WTC11 (cell line): ENCODE data around the gene PLPP1. TPM values are rescaled to one million over a fixed set of nuclear protein-coding genes. Genes with fewer than 3 reads are reported as not detected.
A peak's percentile ranks its signal among the peaks of the same experiment; 100 is the strongest.

Experiments used
- ATAC-seq: fragments of 200-7000 bp; cut with Tn5 transposase; 2 replicates; pipeline ENCODE4 v1.10.0; 2021; ENCODE audit warnings: mild to moderate bottlenecking, moderate library complexity
- CTCF ChIA-PET: fragments of 300-600 bp; sonication (Branson Sonifier 250); formaldehyde crosslinking; loops from one replicate; lab custom pipeline; 2021; ENCODE audit warnings: antibody characterized with exemption; lab: Charles Lee
- POLR2A ChIA-PET: fragments of 350-600 bp; sonication (Branson Sonifier 250); formaldehyde crosslinking; loops from one replicate; lab custom pipeline; 2021; ENCODE audit warnings: antibody characterized with exemption; lab: Charles Lee
- DNase-seq: peaks from one replicate; pipeline ENCODE4 v3.0.0; 2021; ENCODE audit warnings: low spot score
- H3K27ac Mint-ChIP-seq: 2 replicates; pipeline ENCODE4 v1.8.0; 2021; ENCODE audit warnings: mixed read lengths
- H3K27me3 Mint-ChIP-seq: 2 replicates; pipeline ENCODE4 v1.8.0; 2021; ENCODE audit warnings: low read depth, mild to moderate bottlenecking, moderate library complexity, mixed read lengths
- H3K36me3 Mint-ChIP-seq: 2 replicates; pipeline ENCODE4 v1.8.0; 2021; ENCODE audit warnings: mixed read lengths
- H3K4me1 Mint-ChIP-seq: 2 replicates; pipeline ENCODE4 v1.8.0; 2022; ENCODE audit warnings: mixed read lengths
- H3K4me3 Mint-ChIP-seq: 2 replicates; pipeline ENCODE4 v1.8.0; 2021; ENCODE audit warnings: mild to moderate bottlenecking, moderate library complexity, mixed read lengths
- H3K9me3 Mint-ChIP-seq: 2 replicates; pipeline ENCODE4 v1.8.0; 2021; ENCODE audit warnings: mixed read lengths
- E2F5 ChIP-seq: sonication (generic); formaldehyde crosslinking; IDR thresholded peaks from 2 replicates; pipeline ENCODE4 v1.8.1; 2022; ENCODE audit warnings: mild to moderate bottlenecking, moderate library complexity, missing genetic modification reagents
- EMX1 ChIP-seq: fragments of 250-450 bp; sonication (Bioruptor Pico); IDR thresholded peaks from 2 replicates; pipeline ENCODE4 v1.8.0; 2021; ENCODE audit warnings: mild to moderate bottlenecking
- ETV6 ChIP-seq: sonication (generic); formaldehyde crosslinking; IDR thresholded peaks from 2 replicates; pipeline ENCODE4 v1.8.1; 2022; ENCODE audit warnings: mild to moderate bottlenecking, missing genetic modification reagents
- GRHL2 ChIP-seq: fragments of 250-450 bp; sonication (Bioruptor Pico); IDR thresholded peaks from 2 replicates; pipeline ENCODE4 v1.8.0; 2022; ENCODE audit warnings: mild to moderate bottlenecking, moderate library complexity; ENCODE audit not compliant: insufficient replicate concordance, severe bottlenecking
- JUN ChIP-seq: sonication (generic); formaldehyde crosslinking; IDR thresholded peaks from 2 replicates; pipeline ENCODE4 v1.8.0; 2023; ENCODE audit warnings: mild to moderate bottlenecking, missing genetic modification reagents
- NFE2L1 ChIP-seq: sonication (generic); formaldehyde crosslinking; IDR thresholded peaks from 2 replicates; pipeline ENCODE4 v1.8.1; 2023; ENCODE audit warnings: missing genetic modification reagents
- NR2C2 ChIP-seq: sonication (generic); formaldehyde crosslinking; IDR thresholded peaks from 2 replicates; pipeline ENCODE4 v1.8.0; 2022; ENCODE audit warnings: mild to moderate bottlenecking, missing genetic modification reagents
- RELA ChIP-seq: sonication (generic); formaldehyde crosslinking; IDR thresholded peaks from 2 replicates; pipeline ENCODE4 v1.8.1; 2022; ENCODE audit warnings: missing genetic modification reagents, mild to moderate bottlenecking, borderline replicate concordance
- SMAD3 ChIP-seq: sonication (generic); formaldehyde crosslinking; IDR thresholded peaks from 2 replicates; pipeline ENCODE4 v1.8.0; 2022; ENCODE audit warnings: missing genetic modification reagents, mild to moderate bottlenecking, borderline replicate concordance
- TCF7 ChIP-seq: sonication (generic); formaldehyde crosslinking; IDR thresholded peaks from 2 replicates; pipeline ENCODE4 v1.8.0; 2022; ENCODE audit warnings: mild to moderate bottlenecking, low read depth, missing genetic modification reagents, moderate library complexity
- TEAD1 ChIP-seq: sonication (generic); formaldehyde crosslinking; IDR thresholded peaks from 2 replicates; pipeline ENCODE4 v1.8.0; 2022; ENCODE audit warnings: mild to moderate bottlenecking, missing genetic modification reagents
- ZBTB21 ChIP-seq: sonication (generic); formaldehyde crosslinking; IDR thresholded peaks from 2 replicates; pipeline ENCODE4 v1.8.1; 2023; ENCODE audit warnings: mild to moderate bottlenecking, missing genetic modification reagents, borderline replicate concordance
- ZNF671 ChIP-seq: fragments of 250-450 bp; sonication (Bioruptor Pico); IDR thresholded peaks from 2 replicates; pipeline ENCODE4 v1.8.0; 2021; ENCODE audit warnings: mild to moderate bottlenecking
- total RNA-seq: library from RNA; stranded (reverse); gene quantifications from 3 replicates; pipeline ENCODE4 v1.2.3, GENCODE V29; 2021
- TF ChIP-seq, protein P1 (sequence below): sonication (generic); formaldehyde crosslinking; IDR thresholded peaks from 2 replicates; pipeline ENCODE4 v1.8.0; 2022; ENCODE audit warnings: mild to moderate bottlenecking, missing genetic modification reagents
- TF ChIP-seq, protein P2 (sequence below): fragments of 200-600 bp; IDR thresholded peaks from 2 replicates; pipeline ENCODE4 v1.8.0; 2022; ENCODE audit warnings: antibody characterized with exemption
- TF ChIP-seq, protein P3 (sequence below): fragments of 250-450 bp; sonication (Bioruptor Pico); conservative IDR thresholded peaks from 2 replicates; pipeline ENCODE4 v1.9.0; 2021; ENCODE audit warnings: mild to moderate bottlenecking
- TF ChIP-seq, protein P4 (sequence below): fragments of 250-450 bp; sonication (Bioruptor Pico); IDR thresholded peaks from 2 replicates; pipeline ENCODE4 v1.9.0; 2021; ENCODE audit warnings: mild to moderate bottlenecking
- TF ChIP-seq, protein P5 (sequence below): fragments of 250-450 bp; sonication (Bioruptor Pico); IDR thresholded peaks from 2 replicates; pipeline ENCODE4 v1.9.0; 2021; ENCODE audit warnings: moderate library complexity, mild to moderate bottlenecking, inconsistent platforms, borderline replicate concordance

Gene PLPP1
- total RNA-seq, 1 experiment from 2014 or later, result 43.2 TPM

GRCh38 chr5:55407984-55408383, 126.8 kb downstream of the PLPP1 start:
- no peak for ATAC-seq
- TF ChIP-seq, protein P1, sequence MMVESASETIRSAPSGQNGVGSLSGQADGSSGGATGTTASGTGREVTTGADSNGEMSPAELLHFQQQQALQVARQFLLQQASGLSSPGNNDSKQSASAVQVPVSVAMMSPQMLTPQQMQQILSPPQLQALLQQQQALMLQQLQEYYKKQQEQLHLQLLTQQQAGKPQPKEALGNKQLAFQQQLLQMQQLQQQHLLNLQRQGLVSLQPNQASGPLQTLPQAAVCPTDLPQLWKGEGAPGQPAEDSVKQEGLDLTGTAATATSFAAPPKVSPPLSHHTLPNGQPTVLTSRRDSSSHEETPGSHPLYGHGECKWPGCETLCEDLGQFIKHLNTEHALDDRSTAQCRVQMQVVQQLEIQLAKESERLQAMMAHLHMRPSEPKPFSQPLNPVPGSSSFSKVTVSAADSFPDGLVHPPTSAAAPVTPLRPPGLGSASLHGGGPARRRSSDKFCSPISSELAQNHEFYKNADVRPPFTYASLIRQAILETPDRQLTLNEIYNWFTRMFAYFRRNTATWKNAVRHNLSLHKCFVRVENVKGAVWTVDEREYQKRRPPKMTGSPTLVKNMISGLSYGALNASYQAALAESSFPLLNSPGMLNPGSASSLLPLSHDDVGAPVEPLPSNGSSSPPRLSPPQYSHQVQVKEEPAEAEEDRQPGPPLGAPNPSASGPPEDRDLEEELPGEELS, result no peak
- TF ChIP-seq JUN (CRISPR knock-in tag), result no peak
- H3K9me3 Mint-ChIP-seq, result peaks cover 4% of the 10 kb centered on the region; the same call in 1 of the 2 replicates
- no peaks in the 10 kb centered on the region for H3K27me3 Mint-ChIP-seq
- ChIA-PET CTCF (no interaction called here), POLR2A (no interaction called here)
- peaks cover 36% of the 10 kb centered on the region for H3K36me3 Mint-ChIP-seq
- H3K4me3 Mint-ChIP-seq, result no peak overlapping the region
- H3K4me1 Mint-ChIP-seq, result no peaks in the 10 kb centered on the region
- DNase-seq, result no peak
- peak overlapping the region; percentile 12; the same call in 1 of the 2 replicates for H3K27ac Mint-ChIP-seq

DNA sequence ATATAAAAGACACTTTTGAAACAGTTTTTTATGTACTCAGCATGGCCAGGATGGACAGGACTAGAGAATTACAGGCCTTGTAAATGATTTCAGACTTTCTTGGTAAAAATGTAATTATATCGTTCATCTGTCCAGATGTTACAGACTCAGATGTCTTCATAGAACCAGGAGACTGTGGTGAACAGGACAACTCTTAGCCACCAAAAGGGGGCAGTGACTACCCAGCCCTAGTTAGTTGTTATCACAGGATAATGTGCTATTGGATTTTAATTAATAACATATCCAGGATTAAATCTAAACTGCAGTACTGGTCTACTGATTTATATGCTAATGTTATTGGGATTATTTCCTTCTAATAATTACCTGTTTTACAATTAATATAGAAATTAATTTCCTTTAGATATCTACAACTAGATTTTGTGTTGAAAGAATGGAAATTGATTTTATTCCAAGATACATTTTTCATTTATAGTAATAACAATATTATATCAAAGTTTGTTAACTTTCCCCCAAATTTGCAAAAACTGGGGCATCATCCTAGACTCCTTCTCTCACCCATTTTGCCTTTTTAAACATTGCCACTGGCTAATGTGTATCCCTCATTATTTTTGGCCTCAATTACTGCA, 127.6 kb downstream of the PLPP1 start:
- DNase-seq (no peak), ATAC-seq (peak; percentile 67)
- peaks cover 39% of the 10 kb centered on the region for H3K36me3 Mint-ChIP-seq
- H3K4me1 Mint-ChIP-seq, result no peaks in the 10 kb centered on the region
- TF ChIP-seq ZNF671, result no peak
- TF ChIP-seq, protein P2, sequence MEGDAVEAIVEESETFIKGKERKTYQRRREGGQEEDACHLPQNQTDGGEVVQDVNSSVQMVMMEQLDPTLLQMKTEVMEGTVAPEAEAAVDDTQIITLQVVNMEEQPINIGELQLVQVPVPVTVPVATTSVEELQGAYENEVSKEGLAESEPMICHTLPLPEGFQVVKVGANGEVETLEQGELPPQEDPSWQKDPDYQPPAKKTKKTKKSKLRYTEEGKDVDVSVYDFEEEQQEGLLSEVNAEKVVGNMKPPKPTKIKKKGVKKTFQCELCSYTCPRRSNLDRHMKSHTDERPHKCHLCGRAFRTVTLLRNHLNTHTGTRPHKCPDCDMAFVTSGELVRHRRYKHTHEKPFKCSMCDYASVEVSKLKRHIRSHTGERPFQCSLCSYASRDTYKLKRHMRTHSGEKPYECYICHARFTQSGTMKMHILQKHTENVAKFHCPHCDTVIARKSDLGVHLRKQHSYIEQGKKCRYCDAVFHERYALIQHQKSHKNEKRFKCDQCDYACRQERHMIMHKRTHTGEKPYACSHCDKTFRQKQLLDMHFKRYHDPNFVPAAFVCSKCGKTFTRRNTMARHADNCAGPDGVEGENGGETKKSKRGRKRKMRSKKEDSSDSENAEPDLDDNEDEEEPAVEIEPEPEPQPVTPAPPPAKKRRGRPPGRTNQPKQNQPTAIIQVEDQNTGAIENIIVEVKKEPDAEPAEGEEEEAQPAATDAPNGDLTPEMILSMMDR, result 0 out of 2 replicates have a peak, but pooled peaks have one; percentile 7
- TF ChIP-seq RELA (CRISPR knock-in tag), result no peak
- POLR2A ChIA-PET, result no interaction called here
- no peak overlapping the region for H3K4me3 Mint-ChIP-seq
- CTCF ChIA-PET, result interaction anchor here (0.8 to 2.9 kb wide), 5 partner anchors 21 to 287 kb away, joined by 3 to 23 read pairs (median 3); partner anchors contain the start of gene CDC20B
- H3K9me3 Mint-ChIP-seq, result peaks cover 4% of the 10 kb centered on the region; the same call in 1 of the 2 replicates
- H3K27ac Mint-ChIP-seq, result no peak overlapping the region; the same call in 1 of the 2 replicates
- no peaks in the 10 kb centered on the region for H3K27me3 Mint-ChIP-seq

DNA sequence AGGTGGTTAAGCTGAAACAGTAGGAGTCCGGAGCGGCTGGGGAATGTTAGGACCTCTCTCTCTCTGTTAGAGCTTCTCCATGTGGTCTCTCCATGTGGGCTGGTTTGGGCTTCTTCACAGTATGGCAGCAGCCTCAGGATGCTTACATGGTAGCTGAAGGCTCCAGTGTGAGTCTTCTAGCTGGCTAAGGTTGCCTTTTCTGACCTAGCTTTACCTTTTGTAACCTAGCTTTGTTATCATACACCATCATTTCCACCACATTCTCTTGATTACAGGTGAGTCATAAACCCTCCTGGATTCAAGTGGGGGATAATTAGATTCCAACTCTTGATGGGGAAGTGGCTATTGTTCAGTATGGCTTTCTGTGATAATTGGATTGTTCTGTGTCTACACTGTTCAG, 128.5 kb downstream of the PLPP1 start:
- CTCF ChIA-PET, result interaction anchor here (0.8 to 2.9 kb wide), 5 partner anchors 21 to 288 kb away, joined by 3 to 23 read pairs (median 3); partner anchors contain the start of gene CDC20B
- H3K4me1 Mint-ChIP-seq, result no peaks in the 10 kb centered on the region
- ATAC-seq (peak; percentile 26; the same call in 1 of the 2 replicates), DNase-seq (no peak)
- peaks cover 41% of the 10 kb centered on the region for H3K36me3 Mint-ChIP-seq
- peaks cover 4% of the 10 kb centered on the region; the same call in 1 of the 2 replicates for H3K9me3 Mint-ChIP-seq
- peak overlapping the region; percentile 32; the same call in 1 of the 2 replicates for H3K27ac Mint-ChIP-seq
- no peak overlapping the region for H3K4me3 Mint-ChIP-seq
- no peaks in the 10 kb centered on the region for H3K27me3 Mint-ChIP-seq
- TF ChIP-seq, protein P3, sequence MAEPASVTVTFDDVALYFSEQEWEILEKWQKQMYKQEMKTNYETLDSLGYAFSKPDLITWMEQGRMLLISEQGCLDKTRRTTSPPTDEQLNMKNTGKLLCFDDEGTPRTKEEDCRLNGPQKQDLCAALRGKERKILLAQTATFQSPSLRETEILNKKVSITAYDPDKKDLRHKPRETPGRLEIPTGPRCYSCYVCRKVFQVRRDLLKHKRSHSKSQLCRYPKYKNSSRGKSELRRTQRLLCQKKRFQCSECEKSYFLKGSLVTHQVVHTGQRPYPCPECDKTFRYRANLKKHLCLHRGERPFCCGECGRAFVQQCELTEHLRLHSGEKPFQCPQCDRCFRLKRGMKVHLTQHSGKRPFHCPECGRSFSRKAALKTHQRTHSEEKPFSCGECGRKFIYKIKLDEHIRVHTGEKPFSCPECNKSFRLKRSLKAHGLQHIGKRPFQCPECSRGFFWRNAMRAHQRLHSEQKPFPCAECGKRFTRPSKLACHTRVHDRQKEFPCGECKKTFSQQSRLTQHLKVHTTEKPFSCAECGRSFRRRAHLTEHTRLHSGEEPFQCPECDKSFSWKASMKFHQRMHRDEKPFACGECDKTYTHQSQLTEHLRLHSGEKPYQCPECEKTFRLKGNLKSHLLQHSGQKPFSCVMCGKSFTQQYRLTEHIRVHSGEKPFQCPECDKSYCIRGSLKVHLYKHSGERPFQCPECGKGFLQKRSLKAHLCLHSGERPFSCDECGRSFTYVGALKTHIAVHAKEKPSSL (CRISPR knock-in tag), result no peak
- TF ChIP-seq EMX1 (CRISPR knock-in tag), result no peak
- POLR2A ChIA-PET, result interaction anchor here (0.6 kb wide), 1 partner anchor 28 kb away, joined by 4 read pairs; no protein-coding TSS in a partner anchor

GRCh38 chr5:55402199-55402598, 132.6 kb downstream of the PLPP1 start:
- TF ChIP-seq ZBTB21 (CRISPR knock-in tag), result no peak
- TF ChIP-seq, protein P4, sequence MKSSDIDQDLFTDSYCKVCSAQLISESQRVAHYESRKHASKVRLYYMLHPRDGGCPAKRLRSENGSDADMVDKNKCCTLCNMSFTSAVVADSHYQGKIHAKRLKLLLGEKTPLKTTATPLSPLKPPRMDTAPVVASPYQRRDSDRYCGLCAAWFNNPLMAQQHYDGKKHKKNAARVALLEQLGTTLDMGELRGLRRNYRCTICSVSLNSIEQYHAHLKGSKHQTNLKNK, result no peak
- TF ChIP-seq TEAD1 (CRISPR knock-in tag), result no peak
- TF ChIP-seq, protein P5, sequence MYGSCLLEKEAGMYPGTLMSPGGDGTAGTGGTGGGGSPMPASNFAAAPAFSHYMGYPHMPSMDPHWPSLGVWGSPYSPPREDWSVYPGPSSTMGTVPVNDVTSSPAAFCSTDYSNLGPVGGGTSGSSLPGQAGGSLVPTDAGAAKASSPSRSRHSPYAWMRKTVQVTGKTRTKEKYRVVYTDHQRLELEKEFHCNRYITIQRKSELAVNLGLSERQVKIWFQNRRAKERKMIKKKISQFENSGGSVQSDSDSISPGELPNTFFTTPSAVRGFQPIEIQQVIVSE, result no peak
- TF ChIP-seq SMAD3, result no peak
- no peak for TF ChIP-seq TCF7
- TF ChIP-seq ETV6 (CRISPR knock-in tag), result no peak
- no peak for TF ChIP-seq GRHL2
- no peak for TF ChIP-seq NFE2L1 (CRISPR knock-in tag)
- no peak for TF ChIP-seq E2F5 (CRISPR knock-in tag)
- no peak for TF ChIP-seq NR2C2
- ChIA-PET POLR2A (no interaction called here), CTCF (interaction anchor here (0.6 to 1.7 kb wide), 7 partner anchors 9 to 289 kb away, joined by 3 to 9 read pairs (median 5); no protein-coding TSS in a partner anchor)
- H3K4me3 Mint-ChIP-seq, result no peak overlapping the region
- DNase-seq (peak; percentile 21), ATAC-seq (peak; percentile 52; the same call in 1 of the 2 replicates)
- no peaks in the 10 kb centered on the region for H3K27me3 Mint-ChIP-seq
- H3K9me3 Mint-ChIP-seq, result no peaks in the 10 kb centered on the region
- no peak overlapping the region for H3K27ac Mint-ChIP-seq
- H3K4me1 Mint-ChIP-seq, result no peaks in the 10 kb centered on the region
- H3K36me3 Mint-ChIP-seq, result peaks cover 44% of the 10 kb centered on the region
